ENCODE measurements around the gene DDX24. TPM values are rescaled to one million over a fixed set of nuclear protein-coding genes. Genes with fewer than 3 reads are reported as not detected.

The DDX24 gene
- total RNA-seq, 1 experiment from 2014 or later, result 190 TPM

- CTCF ChIA-PET, result interaction anchor here (0.6 to 1.0 kb wide), 2 partner anchors 31 to 92 kb away, joined by 3 to 7 read pairs; no protein-coding TSS in a partner anchor
- Mint-ChIP-seq H3K36me3 (ENCODE audit: insufficient read depth, unreplicated experiment) (peaks cover 17% of the 10 kb centered on the region), H3K27me3 (ENCODE audit: unreplicated experiment) (no peaks in the 10 kb centered on the region), H3K9me3 (ENCODE audit: low read depth, unreplicated experiment) (no peaks in the 10 kb centered on the region), H3K4me3 (ENCODE audit: low read depth, unreplicated experiment) (peak overlapping the region; percentile 86), H3K27ac (ENCODE audit: unreplicated experiment) (no peak overlapping the region), H3K4me1 (ENCODE audit: low read depth, unreplicated experiment) (peaks cover 22% of the 10 kb centered on the region)
- no peak for TF ChIP-seq CTCF (IDR thresholded peaks at IDR 0.05; ENCODE audit: unreplicated experiment)
- no TSS peak for BruUV-seq (replicated peaks)
- intact Hi-C loops (cut with micrococcal nuclease; ENCODE audit: unreplicated experiment), result no loop called here
- DNase-seq, result no peak
Measured at GRCh38 chr14:94128216-94128839, 47.3 kb upstream of the DDX24 start.

- BruUV-seq (replicated peaks), result no TSS peak
- H3K4me3 Mint-ChIP-seq (ENCODE audit: low read depth, unreplicated experiment), result no peak overlapping the region
- H3K27ac Mint-ChIP-seq (ENCODE audit: unreplicated experiment), result no peak overlapping the region
- TF ChIP-seq CTCF (IDR thresholded peaks at IDR 0.05; ENCODE audit: unreplicated experiment), result no peak
- DNase-seq, result no peak
- intact Hi-C loops (cut with micrococcal nuclease; ENCODE audit: unreplicated experiment), result no loop called here
- CTCF ChIA-PET, result no interaction called here
- H3K4me1 Mint-ChIP-seq (ENCODE audit: low read depth, unreplicated experiment), result peaks cover 25% of the 10 kb centered on the region
- no peaks in the 10 kb centered on the region for H3K27me3 Mint-ChIP-seq (ENCODE audit: unreplicated experiment)
- H3K9me3 Mint-ChIP-seq (ENCODE audit: low read depth, unreplicated experiment), result peaks cover 2% of the 10 kb centered on the region
- peaks cover 17% of the 10 kb centered on the region for H3K36me3 Mint-ChIP-seq (ENCODE audit: insufficient read depth, unreplicated experiment)
Measured at GRCh38 chr14:94127330-94127729, 46.3 kb upstream of the DDX24 start.

- H3K4me1 Mint-ChIP-seq (ENCODE audit: low read depth, unreplicated experiment), result peaks cover 25% of the 10 kb centered on the region
- no TSS peak for BruUV-seq (replicated peaks)
- H3K9me3 Mint-ChIP-seq (ENCODE audit: low read depth, unreplicated experiment), result peaks cover 2% of the 10 kb centered on the region
- peaks cover 17% of the 10 kb centered on the region for H3K36me3 Mint-ChIP-seq (ENCODE audit: insufficient read depth, unreplicated experiment)
- no peak for TF ChIP-seq CTCF (IDR thresholded peaks at IDR 0.05; ENCODE audit: unreplicated experiment)
- H3K4me3 Mint-ChIP-seq (ENCODE audit: low read depth, unreplicated experiment), result no peak overlapping the region
- no peak overlapping the region for H3K27ac Mint-ChIP-seq (ENCODE audit: unreplicated experiment)
- no peak for DNase-seq
- CTCF ChIA-PET, result no interaction called here
- no peaks in the 10 kb centered on the region for H3K27me3 Mint-ChIP-seq (ENCODE audit: unreplicated experiment)
- intact Hi-C loops (cut with micrococcal nuclease; ENCODE audit: unreplicated experiment), result no loop called here
Measured at GRCh38 chr14:94126800-94127199, 45.8 kb upstream of the DDX24 start.

GRCh38 chr14:94126419-94126677, 45.3 kb upstream of the DDX24 start:
- Mint-ChIP-seq H3K27me3 (ENCODE audit: unreplicated experiment) (peaks cover 2% of the 10 kb centered on the region), H3K36me3 (ENCODE audit: insufficient read depth, unreplicated experiment) (peaks cover 17% of the 10 kb centered on the region), H3K4me3 (ENCODE audit: low read depth, unreplicated experiment) (no peak overlapping the region), H3K9me3 (ENCODE audit: low read depth, unreplicated experiment) (peaks cover 2% of the 10 kb centered on the region), H3K27ac (ENCODE audit: unreplicated experiment) (no peak overlapping the region), H3K4me1 (ENCODE audit: low read depth, unreplicated experiment) (peaks cover 25% of the 10 kb centered on the region)
- no TSS peak for BruUV-seq (replicated peaks)
- intact Hi-C loops (cut with micrococcal nuclease; ENCODE audit: unreplicated experiment), result no loop called here
- CTCF ChIA-PET, result no interaction called here
- no peak for DNase-seq
- no peak for TF ChIP-seq CTCF (IDR thresholded peaks at IDR 0.05; ENCODE audit: unreplicated experiment)

Data from Calu3 (cell line).